Fibroblast of lung (primary cell): ENCODE measurements around the gene DPYD. TPM values are rescaled to one million over a fixed set of nuclear protein-coding genes. Genes with fewer than 3 reads are reported as not detected.

Experiments
- DNase-seq, 2 donors: peaks; one replicate each; pipeline versions ENCODE4 v3.0.0 to v3.0.0-alpha.2; 2010; ENCODE audit warnings: low read depth in 2 of 2
- H2AFZ ChIP-seq: 2 replicates; pipeline ENCODE4 v1.5.1; 2012; ENCODE audit warnings: low read length, control low read depth, inconsistent platforms
- H3K27ac ChIP-seq: 2 replicates; pipeline ENCODE4 v1.5.1; 2011; ENCODE audit warnings: low read length, control low read depth; ENCODE audit not compliant: insufficient read depth
- H3K27me3 ChIP-seq: 2 replicates; pipeline ENCODE4 v1.5.1; 2011; ENCODE audit warnings: mild to moderate bottlenecking, low read length; ENCODE audit not compliant: control insufficient read depth, insufficient read depth
- H3K36me3 ChIP-seq: 2 replicates; pipeline ENCODE4 v1.5.1; 2011; ENCODE audit warnings: low read length; ENCODE audit not compliant: control insufficient read depth, insufficient read depth
- H3K4me1 ChIP-seq: 2 replicates; pipeline ENCODE4 v1.5.1; 2011; ENCODE audit warnings: low read length; ENCODE audit not compliant: control insufficient read depth, insufficient read depth; ENCODE audit errors: extremely low read depth
- H3K4me2 ChIP-seq: 2 replicates; pipeline ENCODE4 v1.5.1; 2011; ENCODE audit warnings: low read length, control low read depth; ENCODE audit not compliant: insufficient read depth; ENCODE audit errors: extremely low read depth
- H3K4me3 ChIP-seq, 4 experiments: fragments of 200-600 bp in 1 of 4; sonication (generic) in 1 of 4; replicated peaks in 1 of 4; 2 replicates each; pipeline ENCODE4 v1.5.1; 2011 to 2016; ENCODE audit warnings: low read length in 4 of 4, low read depth in 3 of 4, mild to moderate bottlenecking in 3 of 4, control low read depth in 2 of 4, inconsistent platforms in 1 of 4, mixed read lengths in 1 of 4; ENCODE audit not compliant: insufficient read depth in 1 of 4; ENCODE audit errors: control extremely low read depth in 1 of 4
- H3K79me2 ChIP-seq: 2 replicates; pipeline ENCODE4 v1.5.1; 2012; ENCODE audit warnings: mild to moderate bottlenecking, low read length, inconsistent platforms; ENCODE audit not compliant: control insufficient read depth, insufficient read depth
- H3K9ac ChIP-seq: 2 replicates; pipeline ENCODE4 v1.5.1; 2011; ENCODE audit warnings: mild to moderate bottlenecking, low read length, control low read depth; ENCODE audit not compliant: insufficient read depth
- H3K9me3 ChIP-seq: 2 replicates; pipeline ENCODE4 v1.5.1; 2012; ENCODE audit warnings: low read depth, low read length; ENCODE audit not compliant: control insufficient read depth, insufficient read depth
- H4K20me1 ChIP-seq: 2 replicates; pipeline ENCODE4 v1.5.1; 2011; ENCODE audit warnings: low read length; ENCODE audit not compliant: control insufficient read depth, insufficient read depth; ENCODE audit errors: extremely low read depth
- CTCF ChIP-seq, 2 donors: IDR thresholded peaks in 1 of 2; conservative IDR thresholded peaks in 1 of 2; 1 replicate in 1 of 2; 2 replicates in 1 of 2; pipeline ENCODE4 v1.5.1; 2011 to 2012; ENCODE audit warnings: low read length in 2 of 2, control low read depth in 1 of 2, inconsistent platforms in 1 of 2, low read depth in 1 of 2, mild to moderate bottlenecking in 1 of 2
- EZH2 ChIP-seq: IDR thresholded peaks from 2 replicates; pipeline ENCODE4 v1.5.1; 2012; ENCODE audit warnings: low read length, control low read depth, mild to moderate bottlenecking; ENCODE audit errors: missing control alignments
- polyA plus RNA-seq, 2 donors: library from polyadenylated mRNA; depleted of rRNA in 1 of 2; stranded (reverse) in 1 of 2; unstranded in 1 of 2; fragments of >200 nt; gene quantifications; 2 replicates each; pipeline ENCODE4 v1.2.1, GENCODE V29; 2011 to 2012; ENCODE audit warnings: missing spikeins in 1 of 2
- total RNA-seq: library from RNA; depleted of rRNA; stranded (reverse); fragments of >200 nt; gene quantifications from 2 replicates; pipeline ENCODE4 v1.2.1, GENCODE V29; 2014

Gene DPYD
- total and polyA plus RNA-seq, 2 donors (not counting 1 experiment from before 2014, with no cell fraction given): 32.0 to 63.1 TPM

- no peak overlapping the region for H3K4me2 ChIP-seq
- H3K36me3 ChIP-seq: no peaks in the 10 kb centered on the region
- H3K9ac ChIP-seq: no peak overlapping the region
- TF ChIP-seq EZH2: no peak
- no peaks in the 10 kb centered on the region for H4K20me1 ChIP-seq
- DNase-seq: peak; percentile 77 to 92
- no peak overlapping the region for H2AFZ ChIP-seq
- H3K27ac ChIP-seq: no peak overlapping the region
- H3K4me3 ChIP-seq: no peak overlapping the region
- no peaks in the 10 kb centered on the region for H3K4me1 ChIP-seq
- H3K79me2 ChIP-seq: no peaks in the 10 kb centered on the region
- H3K27me3 ChIP-seq: no peaks in the 10 kb centered on the region
- H3K9me3 ChIP-seq: no peaks in the 10 kb centered on the region
These were observed 579.9 kb downstream of the DPYD start for GRCh38 chr1:97340951-97341350.

GRCh38 chr1:97338347-97338746 is 582.5 kb downstream of the DPYD start:
- no peaks in the 10 kb centered on the region for H3K27me3 ChIP-seq
- H3K4me1 ChIP-seq: peaks cover 12% of the 10 kb centered on the region
- H3K79me2 ChIP-seq: no peaks in the 10 kb centered on the region
- H3K27ac ChIP-seq: no peak overlapping the region
- no peak overlapping the region for H2AFZ ChIP-seq
- TF ChIP-seq CTCF (conservative IDR thresholded peaks at IDR 0.05 in 1 of 2, IDR thresholded peaks at IDR 0.05 in 1 of 2; ENCODE audit: low read depth in 1 of 2, low read length in 2 of 2): no peak
- H3K9ac ChIP-seq: no peak overlapping the region
- H3K4me2 ChIP-seq: no peak overlapping the region
- H3K36me3 ChIP-seq: no peaks in the 10 kb centered on the region
- DNase-seq: no peak
- H4K20me1 ChIP-seq: no peaks in the 10 kb centered on the region
- no peak overlapping the region for H3K4me3 ChIP-seq
- no peaks in the 10 kb centered on the region for H3K9me3 ChIP-seq

GRCh38 chr1:97337250-97338030 is 583.4 kb downstream of the DPYD start:
- Histone ChIP-seq H4K20me1 (no peaks in the 10 kb centered on the region), H3K36me3 (no peaks in the 10 kb centered on the region), H3K27ac (no peak overlapping the region), H3K9me3 (no peaks in the 10 kb centered on the region), H3K79me2 (no peaks in the 10 kb centered on the region), H3K4me3 (no peak overlapping the region), H3K4me1 (peaks cover 12% of the 10 kb centered on the region), H3K4me2 (no peak overlapping the region), H3K9ac (no peak overlapping the region), H3K27me3 (no peaks in the 10 kb centered on the region), H2AFZ (no peak overlapping the region)
- DNase-seq: peak in 1 of 2 donors; percentile 66
- TF ChIP-seq CTCF (conservative IDR thresholded peaks at IDR 0.05 in 1 of 2, IDR thresholded peaks at IDR 0.05 in 1 of 2; ENCODE audit: low read depth in 1 of 2, low read length in 2 of 2): no peak
- no peak for TF ChIP-seq EZH2
